Uterus (tissue), 4 donors: ENCODE data around the gene ZNF319. TPM values are rescaled to one million over a fixed set of nuclear protein-coding genes. Genes with fewer than 3 reads are reported as not detected.

Experiments
- DNase-seq, 2 donors: peaks; one replicate each; pipeline ENCODE4 v3.0.0-alpha.2; 2019 to 2020
- H3K27ac ChIP-seq, 2 donors: fragments of 200-600 bp; sonication (generic); 1 replicate in 1 of 2; 2 replicates in 1 of 2; pipeline ENCODE4 v1.5.1; 2016 to 2018
- H3K27me3 ChIP-seq, 2 donors: fragments of 200-600 bp; sonication (generic); one replicate each; pipeline ENCODE4 v1.5.1; 2018 to 2019; ENCODE audit warnings: control low read depth in 1 of 2
- H3K36me3 ChIP-seq, 2 donors: fragments of 200-600 bp; sonication (generic); one replicate each; pipeline ENCODE4 v1.5.1; 2019; ENCODE audit warnings: control low read depth in 1 of 2
- H3K4me1 ChIP-seq, 2 donors: fragments of 200-600 bp; sonication (generic); one replicate each; pipeline ENCODE4 v1.5.1; 2018 to 2019; ENCODE audit warnings: control low read depth in 1 of 2
- H3K4me3 ChIP-seq, 2 donors: fragments of 200-600 bp; sonication (generic); 1 replicate in 1 of 2; 2 replicates in 1 of 2; pipeline ENCODE4 v1.5.1; 2018 to 2019; ENCODE audit warnings: mild to moderate bottlenecking in 1 of 2
- H3K9me3 ChIP-seq, 2 donors: fragments of 200-600 bp; sonication (generic); one replicate each; pipeline ENCODE4 v1.5.1; 2019; ENCODE audit warnings: control low read depth in 1 of 2
- CTCF ChIP-seq, 4 experiments: fragments of 200-600 bp in 2 of 4; fragments of 450-650 bp in 2 of 4; sonication (generic) in 2 of 4; IDR thresholded peaks; one replicate each; pipeline ENCODE4 v1.5.1; 2016 to 2019; ENCODE audit warnings: antibody characterized with exemption in 4 of 4, mild to moderate bottlenecking in 2 of 4, moderate library complexity in 1 of 4
- POLR2A ChIP-seq, 2 donors: fragments of 450-650 bp; IDR thresholded peaks; one replicate each; pipeline ENCODE4 v1.6.1; 2016; ENCODE audit warnings: antibody characterized with exemption in 2 of 2, mild to moderate bottlenecking in 1 of 2, moderate library complexity in 1 of 2
- intact Hi-C: fragments of 100-400 bp; cut with DNase I; formaldehyde crosslinking; loops from one replicate; pipeline ENCODE4 v1.15.1; 2023; ENCODE audit warnings: low total_unique reads
- total RNA-seq, 4 donors: library from RNA; depleted of rRNA in 3 of 4; stranded (reverse); fragments of >200 nt in 3 of 4; gene quantifications; one replicate each; pipeline versions ENCODE4 v1.1.0 to v1.2.4, GENCODE V29; 2014 to 2023
- donor health status: DM: yes; HTN: yes; CAD: no.

ZNF319 gene
- total RNA-seq, 4 donors from 2014 or later, result 5.4 to 11.5 (median 6.9) TPM

- TF ChIP-seq POLR2A (IDR thresholded peaks at IDR 0.05) (no peak), CTCF (IDR thresholded peaks at IDR 0.05) (no peak)
- Histone ChIP-seq H3K4me1 (no peaks in the 10 kb centered on the region), H3K27me3 (no peaks in the 10 kb centered on the region), H3K9me3 (no peaks in the 10 kb centered on the region), H3K4me3 (no peak overlapping the region), H3K27ac (no peak overlapping the region), H3K36me3 (no peaks in the 10 kb centered on the region)
- intact Hi-C loops, result no loop called here
- no peak for DNase-seq
Observed at GRCh38 chr16:57955572-57956188, 44.8 kb downstream of the ZNF319 start.

GRCh38 chr16:57953857-57954256 is 46.6 kb downstream of the ZNF319 start:
- Histone ChIP-seq H3K36me3 (no peaks in the 10 kb centered on the region), H3K4me3 (no peak overlapping the region), H3K27ac (no peak overlapping the region), H3K27me3 (no peaks in the 10 kb centered on the region), H3K4me1 (no peaks in the 10 kb centered on the region), H3K9me3 (no peaks in the 10 kb centered on the region)
- TF ChIP-seq CTCF (IDR thresholded peaks at IDR 0.05) (no peak), POLR2A (IDR thresholded peaks at IDR 0.05) (no peak)
- no peak for DNase-seq
- intact Hi-C loops, result no loop called here

- no peak for DNase-seq
- Histone ChIP-seq H3K9me3 (no peaks in the 10 kb centered on the region), H3K4me1 (no peaks in the 10 kb centered on the region), H3K4me3 (no peak overlapping the region), H3K27me3 (no peaks in the 10 kb centered on the region), H3K36me3 (no peaks in the 10 kb centered on the region), H3K27ac (no peak overlapping the region)
- TF ChIP-seq POLR2A (IDR thresholded peaks at IDR 0.05) (no peak), CTCF (IDR thresholded peaks at IDR 0.05) (no peak)
- intact Hi-C loops, result no loop called here
Observed at GRCh38 chr16:57952909-57953308, 47.6 kb downstream of the ZNF319 start.

GRCh38 chr16:57951204-57951960 is 49.1 kb downstream of the ZNF319 start:
- Histone ChIP-seq H3K4me3 (no peak overlapping the region), H3K4me1 (no peaks in the 10 kb centered on the region), H3K27ac (no peak overlapping the region), H3K9me3 (no peaks in the 10 kb centered on the region), H3K27me3 (no peaks in the 10 kb centered on the region), H3K36me3 (no peaks in the 10 kb centered on the region)
- no peak for TF ChIP-seq POLR2A (IDR thresholded peaks at IDR 0.05)
- no peak for TF ChIP-seq CTCF (IDR thresholded peaks at IDR 0.05)
- DNase-seq, result no peak
- intact Hi-C loops, result no loop called here

GRCh38 chr16:57950382-57950781 is 50.1 kb downstream of the ZNF319 start:
- no peak overlapping the region for H3K27ac ChIP-seq
- H3K4me1 ChIP-seq, result no peaks in the 10 kb centered on the region

More at GRCh38 chr16:57950382-57950781, 50.1 kb downstream of the ZNF319 start:
- Histone ChIP-seq H3K36me3 (no peaks in the 10 kb centered on the region), H3K27me3 (no peaks in the 10 kb centered on the region), H3K4me3 (no peak overlapping the region), H3K9me3 (no peaks in the 10 kb centered on the region)
- intact Hi-C loops, result no loop called here
- TF ChIP-seq POLR2A (IDR thresholded peaks at IDR 0.05) (no peak), CTCF (IDR thresholded peaks at IDR 0.05) (no peak)
- no peak for DNase-seq
